OCI-LY7 (cell line): ENCODE results near the gene HSD17B14.

Experiments
- EZH2phosphoT487 ChIP-seq: fragments of 200-600 bp; sonication (generic); IDR thresholded peaks from 2 replicates; pipeline ENCODE4 v1.6.1; 2018; ENCODE audit warnings: low read depth, borderline replicate concordance, mild to moderate bottlenecking, mixed run types, antibody characterized with exemption, low read length, moderate library complexity, mixed read lengths
- TF ChIP-seq, protein P1 (sequence below): fragments of 200-600 bp; sonication (generic); conservative IDR thresholded peaks from 2 replicates; pipeline ENCODE4 v1.5.1; 2014; ENCODE audit warnings: mild to moderate bottlenecking, antibody characterized with exemption, low read length, moderate library complexity, mixed read lengths

DNA sequence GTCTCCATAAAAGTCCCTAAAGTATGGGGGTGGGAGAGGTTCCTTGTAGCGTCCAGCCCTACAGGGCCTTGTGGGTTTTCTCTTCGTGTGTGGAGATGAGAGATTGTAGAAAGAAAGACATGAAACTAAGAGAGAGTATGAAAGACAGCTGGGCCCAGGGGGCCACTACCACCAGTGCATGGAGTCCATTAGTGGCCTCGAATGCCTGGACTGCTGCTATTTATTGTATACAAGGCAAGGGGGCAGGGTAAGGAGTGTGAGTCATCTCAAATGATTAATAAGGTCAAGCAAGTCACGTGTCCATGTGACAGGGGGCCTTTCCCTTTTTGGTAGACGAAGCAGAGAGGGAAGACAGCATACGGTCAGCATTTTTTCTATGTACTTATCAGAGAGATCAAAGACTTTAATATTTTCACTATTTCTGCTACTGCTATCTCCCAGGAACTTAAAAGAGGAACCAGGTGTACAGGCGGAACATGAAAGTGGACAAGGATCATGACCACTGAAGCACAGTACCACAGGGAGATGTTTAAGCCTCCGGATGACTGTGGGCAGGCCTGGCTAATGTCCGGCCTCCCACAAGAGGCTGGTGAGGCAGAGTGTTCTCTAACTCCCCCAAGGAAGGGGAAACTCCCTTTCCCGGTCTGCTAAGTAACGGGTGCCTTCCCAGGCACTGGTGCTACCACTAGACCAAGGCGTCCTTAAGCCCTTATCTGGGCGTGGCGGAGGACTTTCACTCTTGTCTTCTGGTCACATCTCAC, 55.5 kb downstream of the HSD17B14 start:
- TF ChIP-seq, protein P1, sequence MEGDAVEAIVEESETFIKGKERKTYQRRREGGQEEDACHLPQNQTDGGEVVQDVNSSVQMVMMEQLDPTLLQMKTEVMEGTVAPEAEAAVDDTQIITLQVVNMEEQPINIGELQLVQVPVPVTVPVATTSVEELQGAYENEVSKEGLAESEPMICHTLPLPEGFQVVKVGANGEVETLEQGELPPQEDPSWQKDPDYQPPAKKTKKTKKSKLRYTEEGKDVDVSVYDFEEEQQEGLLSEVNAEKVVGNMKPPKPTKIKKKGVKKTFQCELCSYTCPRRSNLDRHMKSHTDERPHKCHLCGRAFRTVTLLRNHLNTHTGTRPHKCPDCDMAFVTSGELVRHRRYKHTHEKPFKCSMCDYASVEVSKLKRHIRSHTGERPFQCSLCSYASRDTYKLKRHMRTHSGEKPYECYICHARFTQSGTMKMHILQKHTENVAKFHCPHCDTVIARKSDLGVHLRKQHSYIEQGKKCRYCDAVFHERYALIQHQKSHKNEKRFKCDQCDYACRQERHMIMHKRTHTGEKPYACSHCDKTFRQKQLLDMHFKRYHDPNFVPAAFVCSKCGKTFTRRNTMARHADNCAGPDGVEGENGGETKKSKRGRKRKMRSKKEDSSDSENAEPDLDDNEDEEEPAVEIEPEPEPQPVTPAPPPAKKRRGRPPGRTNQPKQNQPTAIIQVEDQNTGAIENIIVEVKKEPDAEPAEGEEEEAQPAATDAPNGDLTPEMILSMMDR: no peak
- no peak for TF ChIP-seq EZH2phosphoT487
